AG04450 (cell line): ENCODE data around the gene ANKRD55. TPM values are rescaled to one million over a fixed set of nuclear protein-coding genes. Genes with fewer than 3 reads are reported as not detected.

Experiments used
- CTCF ChIA-PET: fragments of 300-600, 350-600 bp; formaldehyde crosslinking; extraction: SDS; loops from one replicate; lab custom pipeline; 2022; ENCODE audit warnings: antibody characterized with exemption, inconsistent platforms; lab: Charles Lee
- POLR2A ChIA-PET: fragments of 350-600 bp; formaldehyde crosslinking; extraction: SDS; loops from one replicate; lab custom pipeline; 2021; ENCODE audit warnings: antibody characterized with exemption, inconsistent platforms; lab: Yijun Ruan, JAX
- DNase-seq: peaks from one replicate; pipeline ENCODE4 v3.0.0-alpha.2; 2011; ENCODE audit warnings: low read depth, low spot score
- H3K27ac ChIP-seq: one replicate; pipeline ENCODE4 v1.5.1; 2012; ENCODE audit warnings: low read depth, low read length, control low read depth
- H3K27me3 ChIP-seq: one replicate; pipeline ENCODE4 v1.6.0; 2012; ENCODE audit warnings: low read length; ENCODE audit not compliant: control insufficient read depth, insufficient read depth
- H3K4me3 ChIP-seq: 2 replicates; pipeline ENCODE4 v1.5.1; 2011; ENCODE audit warnings: mild to moderate bottlenecking, low read depth, low read length, control low read depth
- H3K9me3 ChIP-seq: 2 replicates; pipeline ENCODE4 v1.5.1; 2012; ENCODE audit warnings: low read length; ENCODE audit not compliant: control insufficient read depth, insufficient read depth
- CTCF ChIP-seq: IDR thresholded peaks from 2 replicates; pipeline ENCODE4 v1.5.1; 2011; ENCODE audit warnings: low read depth, low read length, control low read depth, inconsistent platforms
- polyA plus RNA-seq: library from polyadenylated mRNA; depleted of rRNA; stranded (reverse); fragments of >200 nt; gene quantifications from 2 replicates; pipeline ENCODE4 v1.2.3, GENCODE V29; 2011

The ANKRD55 gene
- polyA plus RNA-seq, 1 experiment = not detected

GRCh38 chr5:56056875-56057274, 176.3 kb downstream of the ANKRD55 start:
- no peak overlapping the region for H3K27ac ChIP-seq
- no peaks in the 10 kb centered on the region for H3K27me3 ChIP-seq
- DNase-seq = no peak
- no peak overlapping the region for H3K4me3 ChIP-seq
- POLR2A ChIA-PET = no interaction called here
- no peak for TF ChIP-seq CTCF
- H3K9me3 ChIP-seq = peaks cover 9% of the 10 kb centered on the region
- CTCF ChIA-PET = no interaction called here

GRCh38 chr5:56055859-56056258, 177.3 kb downstream of the ANKRD55 start:
- Histone ChIP-seq H3K4me3 (no peak overlapping the region), H3K27me3 (no peaks in the 10 kb centered on the region), H3K27ac (no peak overlapping the region), H3K9me3 (peaks cover 9% of the 10 kb centered on the region)
- CTCF ChIA-PET = no interaction called here
- DNase-seq = no peak
- POLR2A ChIA-PET = no interaction called here
- TF ChIP-seq CTCF = no peak

- CTCF ChIA-PET = no interaction called here
- DNase-seq = no peak
- H3K27me3 ChIP-seq = no peaks in the 10 kb centered on the region
- no peak overlapping the region for H3K4me3 ChIP-seq
- no peak overlapping the region for H3K27ac ChIP-seq
- peaks cover 9% of the 10 kb centered on the region for H3K9me3 ChIP-seq
- no peak for TF ChIP-seq CTCF
- POLR2A ChIA-PET = no interaction called here
Observed at GRCh38 chr5:56055287-56055686, 177.8 kb downstream of the ANKRD55 start.

GRCh38 chr5:56054666-56055065, 178.5 kb downstream of the ANKRD55 start:
- ChIA-PET POLR2A (interaction anchor here (0.6 kb wide), 1 partner anchor 525 kb away, joined by 3 read pairs; no protein-coding TSS in a partner anchor), CTCF (no interaction called here)
- H3K27me3 ChIP-seq = no peaks in the 10 kb centered on the region
- peaks cover 9% of the 10 kb centered on the region for H3K9me3 ChIP-seq
- no peak for DNase-seq
- no peak overlapping the region for H3K4me3 ChIP-seq
- no peak overlapping the region for H3K27ac ChIP-seq
- TF ChIP-seq CTCF = no peak

- no peak for DNase-seq
- ChIA-PET POLR2A (no interaction called here), CTCF (no interaction called here)
- no peaks in the 10 kb centered on the region for H3K27me3 ChIP-seq
- no peak overlapping the region for H3K27ac ChIP-seq
- H3K4me3 ChIP-seq = no peak overlapping the region
- H3K9me3 ChIP-seq = peaks cover 9% of the 10 kb centered on the region
- TF ChIP-seq CTCF = no peak
Observed at GRCh38 chr5:56053363-56053762, 179.8 kb downstream of the ANKRD55 start.
